ENCODE data around the gene TPSAB1.
"Not testable (repeated sequence)": the region's sequence is repeated elsewhere in the genome, so short reads cannot be mapped to it uniquely, and the experiment has no call there.

- TF ChIP-seq CTCF (conservative IDR thresholded peaks at IDR 0.05; ENCODE audit: low read length); EZH2phosphoT487 (IDR thresholded peaks at IDR 0.05; ENCODE audit: borderline replicate concordance): not testable (repeated sequence)
Observed at GRCh38 chr16:1271724-1272413, 31.4 kb downstream of the TPSAB1 start.
